ENCODE data around the gene ODAD4.
"Not testable (repeated sequence)": the region's sequence is repeated elsewhere in the genome, so short reads cannot be mapped to it uniquely, and the experiment has no call there.

The ODAD4 gene

DNA sequence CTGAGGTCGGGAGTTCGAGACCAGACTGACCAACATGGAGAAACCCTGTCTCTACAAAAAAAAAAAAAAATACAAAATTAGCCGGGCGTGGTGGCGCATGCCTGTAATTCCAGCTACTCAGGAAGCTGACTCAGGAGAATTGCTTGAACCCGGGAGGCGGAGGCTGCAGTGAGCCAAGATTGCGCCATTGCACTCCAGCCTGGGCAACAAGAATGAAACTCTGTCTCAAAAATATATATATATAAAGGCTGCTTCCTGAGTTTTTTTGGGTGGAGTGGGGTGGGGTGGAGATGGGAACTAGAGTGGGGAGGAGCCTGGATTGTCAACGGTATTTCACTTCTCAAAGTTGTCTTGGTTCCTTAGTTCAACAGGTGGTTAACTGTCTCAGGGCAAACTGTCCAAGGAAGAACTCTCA lies 79.9 kb downstream of the ODAD4 start:
- DNase-seq: not testable (repeated sequence)

DNA sequence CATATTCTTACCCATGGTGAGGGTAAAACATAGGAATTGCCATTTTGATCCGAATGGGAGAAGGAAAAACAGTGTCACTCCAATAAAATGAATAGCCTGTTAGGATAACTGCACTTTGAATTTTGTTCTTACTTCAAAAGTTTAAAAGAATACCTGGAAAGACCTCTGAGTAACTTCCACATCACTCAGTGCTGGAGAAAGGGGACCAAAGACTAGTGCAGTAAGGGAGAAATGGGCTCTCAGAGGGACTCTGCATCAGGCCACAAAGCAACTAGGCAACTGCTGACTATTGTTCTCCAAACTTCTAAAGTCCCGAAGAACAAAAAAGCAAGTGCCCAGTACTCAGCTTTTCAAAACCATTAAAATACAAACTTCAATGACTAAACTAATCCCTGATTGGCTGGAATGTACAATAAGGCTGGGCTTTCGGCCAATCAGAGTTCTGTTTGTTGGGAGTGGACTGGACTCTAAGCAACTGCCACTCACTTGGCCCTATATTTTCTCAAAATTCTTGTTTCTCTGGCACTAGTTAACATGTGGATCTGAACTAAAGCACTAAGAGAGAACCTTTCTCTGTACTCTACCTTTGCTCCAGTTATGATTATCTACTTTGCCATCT lies 80.6 kb downstream of the ODAD4 start:
- DNase-seq: no peak

DNA sequence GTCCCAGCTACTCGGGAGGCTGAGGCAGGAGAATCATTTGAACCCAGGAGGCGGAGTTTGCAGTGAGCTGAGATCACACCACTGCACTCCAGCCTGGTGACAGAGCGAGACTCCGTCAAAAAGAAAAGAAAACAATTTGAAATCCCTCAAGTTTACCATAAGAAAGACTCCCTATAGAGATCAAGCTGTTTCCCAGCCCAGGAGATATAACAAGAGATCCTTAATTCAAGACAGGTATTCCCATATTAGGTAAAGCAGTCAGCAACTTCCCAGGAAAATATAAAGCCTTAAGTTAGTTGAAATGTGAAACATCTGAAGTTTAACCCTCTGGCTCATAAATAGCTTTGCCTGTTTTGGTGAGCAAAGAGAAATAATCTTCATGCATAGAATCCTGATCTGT lies 81.9 kb downstream of the ODAD4 start:
- DNase-seq: not testable (repeated sequence)

DNA sequence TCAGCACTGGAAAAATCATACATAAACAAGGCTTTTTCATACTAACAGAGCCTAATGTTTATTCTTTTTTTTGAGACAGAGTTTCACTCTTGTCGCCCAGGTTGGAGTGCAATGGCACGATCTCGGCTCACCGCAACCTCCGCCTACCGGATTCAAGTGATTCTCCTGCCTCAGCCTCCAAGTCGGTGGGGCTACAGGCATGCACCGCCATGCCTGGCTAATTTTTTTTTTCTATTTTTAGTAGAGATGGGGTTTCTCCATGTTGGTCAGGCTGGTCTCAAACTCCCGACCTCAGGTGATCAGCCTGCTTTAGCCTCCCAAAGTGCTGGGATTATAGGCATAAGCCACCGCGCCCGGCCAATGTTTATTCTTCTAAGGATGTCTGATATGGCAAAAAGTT lies 83.3 kb downstream of the ODAD4 start:
- not testable (repeated sequence) for DNase-seq
